Measurements from ENCODE around the gene MSH6.
"Not testable (repeated sequence)": the region's sequence is repeated elsewhere in the genome, so short reads cannot be mapped to it uniquely, and the experiment has no call there.

The MSH6 gene

DNA sequence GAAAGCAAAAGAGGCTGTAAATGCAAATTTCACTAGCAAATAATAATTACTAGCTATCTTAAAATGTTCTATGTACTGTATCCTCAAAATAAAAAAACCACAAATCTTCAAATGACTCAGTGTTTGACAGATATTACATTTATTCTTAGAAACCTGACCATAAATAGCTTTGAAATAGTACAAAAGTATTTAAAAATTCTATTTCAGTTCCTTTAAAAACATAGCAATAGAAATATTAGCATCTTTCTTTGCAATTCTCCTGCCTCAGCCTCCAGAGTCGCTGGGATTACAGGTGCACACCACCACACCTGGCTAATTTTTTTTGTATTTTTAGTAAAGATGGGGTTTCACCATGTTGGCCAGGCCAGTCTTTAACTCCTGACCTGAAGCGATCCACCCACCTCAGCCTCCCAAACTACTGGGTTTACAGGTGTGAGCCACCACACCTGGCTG lies 50.6 kb downstream of the MSH6 start:
- H3K27ac ChIP-seq = no peak overlapping the region
- DNase-seq (ENCODE audit: low read depth, low spot score) = no peak

GRCh38 chr2:47838249-47838648 lies 55.3 kb downstream of the MSH6 start:
- DNase-seq (ENCODE audit: low read depth, low spot score) = no peak
- H3K27ac ChIP-seq = no peak overlapping the region

- no peak for DNase-seq (ENCODE audit: low read depth, low spot score)
- no peak overlapping the region for H3K27ac ChIP-seq
Observed at GRCh38 chr2:47838686-47839085, 55.7 kb downstream of the MSH6 start.

DNA sequence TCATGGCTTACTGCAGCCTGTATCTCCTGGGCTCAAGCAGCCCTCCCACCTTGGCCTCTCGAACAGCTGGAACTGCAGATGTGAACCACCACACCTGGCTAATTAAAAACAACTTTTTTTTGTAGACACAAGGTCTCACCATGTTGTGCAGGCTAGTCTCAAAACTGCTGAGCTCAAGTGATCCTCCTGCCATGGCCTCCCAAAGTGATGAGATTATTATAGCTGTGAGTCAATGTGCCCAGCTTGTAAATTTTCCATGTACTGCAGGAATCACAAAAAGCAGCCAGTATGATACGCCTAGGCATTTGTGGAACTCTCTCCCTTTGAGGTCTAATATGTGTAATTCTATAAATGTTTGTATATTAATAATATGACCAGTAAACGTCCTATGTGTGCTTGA lies 59.9 kb downstream of the MSH6 start:
- no peak for DNase-seq (ENCODE audit: low read depth, low spot score)
- no peak overlapping the region for H3K27ac ChIP-seq

DNA sequence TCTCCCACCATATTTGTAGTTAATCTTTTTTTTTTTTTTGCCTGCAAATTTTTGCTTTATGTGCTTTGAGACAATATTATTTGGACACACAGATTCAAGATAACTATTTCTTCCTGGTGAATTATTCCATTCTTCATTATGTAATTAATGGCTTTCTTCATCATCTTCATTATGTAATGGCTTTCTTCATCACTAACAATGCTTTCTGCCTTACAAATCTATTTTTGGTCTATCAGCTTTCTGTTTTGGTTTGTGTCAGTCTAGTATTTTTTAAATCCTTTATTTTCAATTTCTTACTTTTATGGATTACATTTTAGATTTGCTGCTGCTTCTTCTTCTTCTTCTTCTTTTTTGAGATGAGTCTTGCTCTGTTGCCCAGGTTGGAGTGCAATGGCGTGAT lies 60.5 kb downstream of the MSH6 start:
- no peak overlapping the region for H3K27ac ChIP-seq
- DNase-seq (ENCODE audit: low read depth, low spot score) = no peak

DNA sequence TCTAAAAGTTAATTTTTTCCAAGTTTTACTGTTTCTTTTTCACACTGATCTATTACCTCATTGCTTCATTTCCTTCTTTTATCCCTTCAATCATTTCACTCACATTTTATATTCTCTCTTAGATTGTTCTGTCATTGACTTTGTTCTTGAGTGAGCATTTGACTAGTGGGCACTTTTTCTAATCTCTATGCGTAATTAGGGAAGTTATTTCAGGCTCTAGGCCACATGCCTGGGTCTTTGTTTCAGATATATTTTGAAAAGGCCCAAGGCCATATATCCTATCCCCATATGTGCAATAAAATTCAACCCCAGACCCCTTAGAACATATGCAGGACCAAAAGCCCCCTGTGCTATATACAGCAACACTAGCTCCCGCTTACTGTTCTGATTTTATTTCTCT lies 61.2 kb downstream of the MSH6 start:
- no peak for DNase-seq (ENCODE audit: low read depth, low spot score)
- no peak overlapping the region for H3K27ac ChIP-seq

GRCh38 chr2:47849368-47849767 lies 66.4 kb downstream of the MSH6 start:
- H3K27ac ChIP-seq = no peak overlapping the region
- DNase-seq (ENCODE audit: low read depth, low spot score) = no peak

DNA sequence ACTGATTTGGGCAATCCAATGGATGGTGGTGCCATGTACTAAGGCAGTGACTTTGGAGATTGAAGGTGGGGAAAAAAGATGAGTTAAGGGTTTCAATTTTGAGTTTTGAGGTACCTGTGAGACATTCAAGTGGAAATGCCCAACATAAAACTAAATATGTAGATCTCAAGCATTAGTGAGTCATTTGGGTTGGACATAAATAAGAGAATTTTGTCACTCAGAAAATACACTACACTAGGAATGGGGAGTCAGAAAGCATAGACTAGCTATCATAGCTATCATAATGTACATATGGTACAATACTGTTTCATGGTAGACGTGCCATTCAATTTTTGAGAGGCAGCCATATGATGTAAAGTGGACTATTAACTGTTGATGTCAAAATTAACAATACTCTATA lies 67.3 kb downstream of the MSH6 start:
- H3K27ac ChIP-seq = no peak overlapping the region
- DNase-seq (ENCODE audit: low read depth, low spot score) = no peak

DNA sequence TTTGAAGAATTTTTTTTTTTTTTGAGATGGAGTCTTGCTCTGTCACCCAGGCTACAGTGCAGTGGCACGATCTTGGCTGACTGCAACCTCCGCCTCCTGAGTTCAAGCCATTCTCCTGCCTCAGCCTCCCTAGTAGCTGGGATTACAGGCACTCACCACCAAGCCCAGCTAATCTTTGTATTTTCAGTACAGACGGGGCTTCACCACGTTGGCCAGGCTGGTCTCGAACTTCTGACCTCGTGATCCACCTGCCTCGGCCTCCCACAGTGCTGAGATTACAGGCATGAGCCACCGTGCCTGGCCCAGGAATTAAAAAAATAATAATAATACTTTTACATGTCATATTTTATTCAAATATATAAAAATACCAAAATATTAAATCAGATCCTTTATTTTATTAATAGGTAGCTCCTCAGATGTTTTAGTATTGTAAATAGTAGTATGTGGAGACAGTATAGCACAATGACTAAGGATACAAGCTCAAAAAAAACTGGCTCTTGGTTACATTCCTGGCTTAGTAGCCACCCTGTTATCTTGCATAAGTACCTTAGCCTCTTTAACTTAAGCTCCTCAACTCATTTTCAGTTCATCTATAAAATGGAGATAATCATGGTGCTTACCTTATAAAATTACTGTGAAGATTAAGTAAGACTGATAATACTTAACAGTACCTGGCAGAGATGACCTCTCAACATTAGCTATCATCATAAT lies 70.3 kb downstream of the MSH6 start:
- not testable (repeated sequence) for DNase-seq (ENCODE audit: low read depth, low spot score); H3K27ac ChIP-seq

Data from epithelial cell of prostate (primary cell).